Neuronal stem cell (in vitro differentiated cells): Measurements from ENCODE around the gene FAM118A.
A peak's percentile ranks its signal among the peaks of the same experiment; 100 is the strongest.

ENCODE experiments used
- DNase-seq: peaks from one replicate; pipeline ENCODE4 v3.0.0-alpha.2; 2013; ENCODE audit warnings: low spot score
- H2AFZ ChIP-seq: one replicate; pipeline ENCODE4 v1.6.1; 2013; ENCODE audit warnings: mild to moderate bottlenecking, low read length, inconsistent platforms
- H2AK5ac ChIP-seq: 2 replicates; pipeline ENCODE4 v1.6.1; 2013; ENCODE audit warnings: low read depth, mild to moderate bottlenecking, inconsistent platforms, low read length, moderate library complexity, mixed read lengths
- H2BK120ac ChIP-seq: 2 replicates; pipeline ENCODE4 v1.6.1; 2013; ENCODE audit warnings: low read depth, mild to moderate bottlenecking, inconsistent platforms, low read length, moderate library complexity, mixed read lengths
- H2BK12ac ChIP-seq: one replicate; pipeline ENCODE4 v1.6.1; 2013; ENCODE audit warnings: low read length, inconsistent platforms
- H2BK15ac ChIP-seq: 2 replicates; pipeline ENCODE4 v1.6.1; 2013; ENCODE audit warnings: mild to moderate bottlenecking, low read length, inconsistent platforms, mixed read lengths
- H2BK5ac ChIP-seq: one replicate; pipeline ENCODE4 v1.6.1; 2013; ENCODE audit warnings: inconsistent platforms, mild to moderate bottlenecking, low read length, moderate library complexity
- H3K14ac ChIP-seq: one replicate; pipeline ENCODE4 v1.6.1; 2013; ENCODE audit warnings: low read length, inconsistent platforms
- H3K18ac ChIP-seq: 2 replicates; pipeline ENCODE4 v1.6.1; 2013; ENCODE audit warnings: low read length, inconsistent platforms
- H3K23ac ChIP-seq: 2 replicates; pipeline ENCODE4 v1.6.1; 2013; ENCODE audit warnings: low read depth, mild to moderate bottlenecking, mixed read lengths, low read length, inconsistent platforms; ENCODE audit not compliant: poor library complexity
- H3K27ac ChIP-seq: replicated peaks from 3 replicates; pipeline ENCODE4 v1.5.1; 2013; ENCODE audit warnings: low read length, inconsistent platforms
- H3K27me3 ChIP-seq, 3 experiments: 2 replicates each; pipeline ENCODE4 v1.6.1; 2013; ENCODE audit warnings: low read length in 3 of 3, mild to moderate bottlenecking in 2 of 3, inconsistent platforms in 1 of 3, low read depth in 1 of 3, mixed read lengths in 1 of 3, moderate library complexity in 1 of 3; ENCODE audit not compliant: control insufficient read depth in 3 of 3, insufficient read depth in 3 of 3
- H3K36me3 ChIP-seq, 2 donors: replicated peaks in 1 of 2; 2 replicates each; pipeline ENCODE4 v1.6.1; 2013; ENCODE audit warnings: low read length in 2 of 2; ENCODE audit not compliant: control insufficient read depth in 2 of 2, insufficient read depth in 2 of 2
- H3K4ac ChIP-seq: 2 replicates; pipeline ENCODE4 v1.6.1; 2013; ENCODE audit warnings: inconsistent platforms, mild to moderate bottlenecking, low read length, moderate library complexity
- H3K4me1 ChIP-seq, 2 donors: 1 replicate in 1 of 2; 2 replicates in 1 of 2; pipeline ENCODE4 v1.6.1; 2013; ENCODE audit warnings: low read length in 2 of 2, low read depth in 1 of 2; ENCODE audit not compliant: control insufficient read depth in 2 of 2, insufficient read depth in 1 of 2
- H3K4me2 ChIP-seq: one replicate; pipeline ENCODE4 v1.6.1; 2013; ENCODE audit warnings: mild to moderate bottlenecking, low read length, inconsistent platforms; ENCODE audit not compliant: insufficient read depth, poor library complexity, severe bottlenecking
- H3K4me3 ChIP-seq, 2 donors: 2 replicates each; pipeline ENCODE4 v1.5.1; 2013; ENCODE audit warnings: low read length in 2 of 2, mild to moderate bottlenecking in 2 of 2, inconsistent platforms in 1 of 2, moderate library complexity in 1 of 2
- H3K79me1 ChIP-seq: one replicate; pipeline ENCODE4 v1.6.1; 2013; ENCODE audit warnings: low read depth, mild to moderate bottlenecking, inconsistent platforms, low read length, moderate library complexity
- H3K9ac ChIP-seq: one replicate; pipeline ENCODE4 v1.6.1; 2013; ENCODE audit warnings: mild to moderate bottlenecking, low read depth, low read length, inconsistent platforms; ENCODE audit not compliant: poor library complexity
- H3K9me3 ChIP-seq, 2 donors: replicated peaks in 1 of 2; 2 replicates each; pipeline versions ENCODE3 to v1.6.1; 2013; ENCODE audit warnings: low read length in 2 of 2, mild to moderate bottlenecking in 2 of 2, inconsistent platforms in 1 of 2, low read depth in 1 of 2, mixed read lengths in 1 of 2, moderate library complexity in 1 of 2; ENCODE audit not compliant: control insufficient read depth in 2 of 2, insufficient read depth in 1 of 2
- H4K8ac ChIP-seq: one replicate; pipeline ENCODE4 v1.6.1; 2013; ENCODE audit warnings: low read depth, mild to moderate bottlenecking, inconsistent platforms, low read length, moderate library complexity
- H4K91ac ChIP-seq: one replicate; pipeline ENCODE4 v1.6.1; 2013; ENCODE audit warnings: low read length, low read depth, mild to moderate bottlenecking, inconsistent platforms; ENCODE audit not compliant: poor library complexity
- WGBS, 2 donors: extraction: QIAGEN DNeasy Blood & Tissue Kit; methylation state at CpG; one replicate each; pipeline ENCODE4 v1.1.7; 2013; ENCODE audit warnings: missing lambda C conversion rate in 2 of 2, mixed read lengths in 1 of 2; ENCODE audit not compliant: insufficient read length in 2 of 2, insufficient replicate concordance in 1 of 2; ENCODE audit errors: extremely low coverage in 2 of 2; 5-methylcytosine and 5-hydroxymethylcytosine counted together

FAM118A gene

DNA sequence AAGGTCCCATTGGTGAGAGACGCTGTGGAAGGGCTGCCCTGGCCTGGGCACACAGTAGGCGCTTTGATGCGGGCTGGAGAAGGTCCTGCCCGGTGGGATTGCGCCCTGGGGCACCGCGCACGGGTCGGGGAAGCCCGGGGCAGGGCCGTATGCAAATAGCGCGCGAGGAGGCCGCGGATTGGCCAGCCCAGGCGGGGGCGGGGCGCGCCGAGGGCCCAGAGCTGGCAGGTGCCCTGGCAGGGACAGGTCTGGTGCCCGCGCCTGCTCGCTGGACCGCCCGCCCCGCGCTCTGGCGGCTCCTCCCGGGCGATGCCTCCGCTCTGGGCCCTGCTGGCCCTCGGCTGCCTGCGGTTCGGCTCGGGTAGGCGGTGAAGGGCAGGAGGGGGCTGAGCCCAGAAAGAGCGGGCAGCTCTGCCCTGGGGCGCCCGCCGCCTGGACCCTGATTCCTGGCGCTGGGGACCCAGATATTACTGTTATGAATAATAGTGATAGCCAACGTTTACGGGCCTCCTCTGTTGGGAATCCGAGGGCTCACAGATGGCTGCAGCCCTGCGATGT lies 24.9 kb upstream of the FAM118A start, which contains the start of gene UPK3A:
TSS of gene UPK3A (plus strand) at position 245 of the 558 bp plus-strand sequence. CDS start at position 310, 65 bp downstream.
- Histone ChIP-seq H3K4ac (no peak within 1 kb of the TSS), H2BK5ac (peak within 1 kb of the TSS; percentile 7), H3K36me3 (no peaks in the 10 kb centered on the region), H2AFZ (peak within 1 kb of the TSS; percentile 92), H3K14ac (no peak within 1 kb of the TSS), H3K18ac (peak within 1 kb of the TSS; percentile 88), H2BK15ac (peak within 1 kb of the TSS; percentile 27), H4K91ac (no peak within 1 kb of the TSS), H3K9ac (peak within 1 kb of the TSS; percentile 81), H2BK120ac (peak within 1 kb of the TSS; percentile 24), H3K79me1 (no peaks in the 10 kb centered on the region), H2AK5ac (peak within 1 kb of the TSS; percentile 68), H3K9me3 (peaks cover 0 to 1% of the 10 kb centered on the region in 2 donors), H3K23ac (no peak within 1 kb of the TSS), H3K4me2 (peak within 1 kb of the TSS; percentile 95), H4K8ac (peak within 1 kb of the TSS; percentile 20), H3K4me3 (peak within 1 kb of the TSS; percentile 9 to 74), H3K4me1 (peaks cover 4 to 10% of the 10 kb centered on the region in 2 donors), H3K27ac (no peak within 1 kb of the TSS), H2BK12ac (no peak within 1 kb of the TSS), H3K27me3 (peaks cover 0 to 47% (median 20%) of the 10 kb centered on the region in 3 experiments)
- peak; percentile 64 for DNase-seq
- no CpG with 5 or more reads among the region's 46 CpGs for WGBS, 2 donors

DNA sequence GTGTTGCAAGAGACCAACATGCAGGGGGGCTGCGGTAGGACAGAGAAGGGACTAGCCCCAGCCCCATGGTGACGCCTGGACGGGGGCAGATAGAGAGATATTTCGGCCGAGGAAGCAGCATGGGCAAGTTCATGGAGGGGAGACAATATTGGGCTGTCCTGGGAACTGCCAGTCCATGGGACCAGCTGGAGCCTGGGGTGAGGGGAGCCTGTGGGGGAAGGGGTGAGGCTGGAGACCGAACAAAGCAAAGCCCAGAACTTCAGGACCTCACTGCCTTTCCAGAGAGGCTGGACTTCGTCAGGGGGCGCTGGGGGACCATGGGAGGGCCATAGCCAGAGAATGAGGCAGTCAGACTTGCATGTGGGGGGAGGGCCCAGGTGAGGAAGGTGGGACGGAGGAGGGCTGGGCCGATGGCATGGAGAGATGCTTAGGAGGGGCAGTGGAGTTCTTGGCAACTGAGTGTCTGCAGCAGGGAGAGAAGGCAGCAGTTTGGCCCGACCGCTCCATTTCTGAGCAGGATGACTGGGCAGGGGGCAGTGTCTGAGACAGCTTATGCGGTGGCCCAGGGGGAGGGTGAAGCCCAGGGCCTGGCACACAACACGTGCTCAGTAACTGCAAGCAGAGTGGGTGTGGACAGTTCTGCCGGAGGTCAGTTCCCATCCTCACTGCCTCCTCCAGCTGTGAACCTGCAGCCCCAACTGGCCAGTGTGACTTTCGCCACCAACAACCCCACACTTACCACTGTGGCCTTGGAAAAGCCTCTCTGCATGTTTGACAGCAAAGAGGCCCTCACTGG lies 24.3 kb upstream of the FAM118A start:
- no peaks in the 10 kb centered on the region for H3K36me3 ChIP-seq
- H3K14ac ChIP-seq: no peak overlapping the region
- no peak overlapping the region for H4K91ac ChIP-seq
- DNase-seq: no peak
- peak overlapping the region; percentile 68 for H2AK5ac ChIP-seq
- H2BK15ac ChIP-seq: peak overlapping the region; percentile 27
- H3K4me1 ChIP-seq: peaks cover 6 to 14% of the 10 kb centered on the region in 2 donors
- H2BK5ac ChIP-seq: peak overlapping the region; percentile 7
- H3K9ac ChIP-seq: peak overlapping the region; percentile 81
- H3K18ac ChIP-seq: peak overlapping the region; percentile 88
- H2AFZ ChIP-seq: peak overlapping the region; percentile 92
- H3K4me2 ChIP-seq: peak overlapping the region; percentile 95
- no CpG with 5 or more reads among the region's 16 CpGs for WGBS, 2 donors
- H3K4ac ChIP-seq: no peak overlapping the region
- no peak overlapping the region for H4K8ac ChIP-seq
- peak overlapping the region; percentile 24 for H2BK120ac ChIP-seq
- H2BK12ac ChIP-seq: no peak overlapping the region
- H3K23ac ChIP-seq: no peak overlapping the region
- H3K27me3 ChIP-seq: peaks cover 0 to 51% (median 20%) of the 10 kb centered on the region in 3 experiments
- H3K9me3 ChIP-seq: peaks cover 0 to 1% of the 10 kb centered on the region in 2 donors
- H3K4me3 ChIP-seq: peak overlapping the region in 1 of 2 donors; percentile 74
- no peaks in the 10 kb centered on the region for H3K79me1 ChIP-seq
- H3K27ac ChIP-seq: no peak overlapping the region

DNA sequence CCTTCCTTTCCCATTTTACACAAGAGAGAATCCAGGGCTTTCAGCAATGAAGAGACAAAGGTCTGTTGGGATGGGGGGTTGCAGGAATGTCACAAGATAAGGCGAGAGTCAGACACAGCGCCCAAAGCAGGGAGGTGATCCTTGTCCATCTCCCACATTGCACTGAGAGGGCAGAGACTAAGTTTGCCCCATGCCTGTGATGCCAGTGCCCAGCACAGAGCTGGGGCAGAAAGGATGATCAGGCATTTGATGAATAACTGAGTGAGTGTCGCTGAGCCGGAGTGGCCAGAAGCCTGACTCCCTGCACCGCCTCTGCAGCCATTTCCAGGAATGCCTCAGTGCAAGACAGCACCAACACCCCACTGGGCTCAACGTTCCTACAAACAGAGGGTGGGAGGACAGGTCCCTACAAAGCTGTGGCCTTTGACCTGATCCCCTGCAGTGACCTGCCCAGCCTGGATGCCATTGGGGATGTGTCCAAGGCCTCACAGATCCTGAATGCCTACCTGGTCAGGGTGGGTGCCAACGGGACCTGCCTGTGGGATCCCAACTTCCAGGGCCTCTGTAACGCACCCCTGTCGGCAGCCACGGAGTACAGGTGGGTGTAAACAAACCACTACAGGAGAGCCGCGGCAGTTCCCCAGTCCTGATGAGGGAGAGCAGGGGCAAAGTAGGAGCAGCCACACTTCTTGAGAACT lies 22.7 kb upstream of the FAM118A start:
- Histone ChIP-seq H3K9ac (peak overlapping the region; percentile 32), H3K18ac (peak overlapping the region; percentile 67), H3K27me3 (peaks cover 0 to 52% (median 22%) of the 10 kb centered on the region in 3 experiments), H3K27ac (no peak overlapping the region), H2AFZ (no peak overlapping the region), H3K79me1 (no peaks in the 10 kb centered on the region), H2BK15ac (peak overlapping the region; percentile 69), H3K4me3 (no peak overlapping the region), H4K8ac (no peak overlapping the region), H2AK5ac (peak overlapping the region; percentile 5), H3K4me2 (no peak overlapping the region), H3K9me3 (peaks cover 0 to 5% of the 10 kb centered on the region in 2 donors), H3K4me1 (peaks cover 8 to 23% of the 10 kb centered on the region in 2 donors), H3K36me3 (no peaks in the 10 kb centered on the region), H3K4ac (peak overlapping the region; percentile 10), H3K23ac (no peak overlapping the region), H2BK12ac (no peak overlapping the region), H3K14ac (no peak overlapping the region), H2BK120ac (no peak overlapping the region), H4K91ac (no peak overlapping the region), H2BK5ac (no peak overlapping the region)
- no peak for DNase-seq
- WGBS, 2 donors: no CpG with 5 or more reads among the region's 12 CpGs
